Adipose tissue (tissue), 3 donors: ENCODE results near the gene AK5. TPM values are rescaled to one million over a fixed set of nuclear protein-coding genes. Genes with fewer than 3 reads are reported as not detected.
"Not testable (repeated sequence)": the region's sequence is repeated elsewhere in the genome, so short reads cannot be mapped to it uniquely, and the experiment has no call there.

Source experiments
- H3K27ac ChIP-seq: one replicate; pipeline ENCODE4 v1.5.1; 2013; ENCODE audit warnings: low read depth, low read length
- WGBS, 3 donors: extraction: QIAGEN DNeasy Blood & Tissue Kit; methylation state at CpG; one replicate each; pipeline ENCODE4 v1.1.7; 2013; 5-methylcytosine and 5-hydroxymethylcytosine counted together
- polyA plus RNA-seq, 3 donors: library from polyadenylated mRNA; stranded (reverse); fragments of 200-250 nt; gene quantifications; one replicate each; pipeline ENCODE4 v1.2.3, GENCODE V29; 2013
- donor health status: healthy with polysubstance abuse.
- donor health status: Bipolar disorder and iron deficiency.
- donor health status: healthy.

The AK5 gene
- polyA plus RNA-seq, 3 donors = 0.07 to 0.13 (median 0.11) TPM

DNA sequence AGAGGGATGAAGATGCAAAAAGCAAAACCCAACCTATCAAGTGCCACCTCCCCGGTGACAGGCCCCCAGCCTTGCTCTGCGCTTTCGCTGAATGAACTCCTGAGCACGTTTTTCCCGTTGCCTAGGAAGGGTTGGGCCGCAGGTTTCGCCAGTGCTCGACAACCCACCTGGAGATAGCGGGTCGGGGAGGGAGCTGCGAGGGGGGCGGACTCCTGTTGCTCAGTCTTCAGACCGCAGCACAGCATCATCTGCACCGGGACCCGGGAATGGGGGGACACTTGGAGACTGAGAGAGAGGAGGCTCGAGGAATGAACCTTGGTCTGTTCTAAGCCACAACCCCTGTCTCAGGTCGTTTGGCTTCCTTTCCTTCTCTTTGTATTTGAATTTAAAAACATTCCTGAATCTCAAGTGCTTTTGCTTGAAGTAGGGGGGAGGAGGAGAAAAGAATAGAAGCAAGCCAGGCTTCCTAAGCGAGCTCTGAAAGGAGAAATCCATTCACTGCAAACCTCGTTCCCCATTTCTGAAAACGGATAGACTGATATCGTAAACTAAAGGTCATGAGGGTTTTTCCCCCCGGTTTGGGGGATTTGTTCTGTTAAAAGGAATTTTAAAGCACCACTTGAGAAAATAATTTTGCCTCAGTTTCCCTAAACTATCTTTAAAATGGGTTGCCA, 1.2 kb downstream of the AK5 start:
- H3K27ac ChIP-seq = no peak overlapping the region
- WGBS, 3 donors = 5 to 6% (median 6%) methylated on average over 22 of the region's 22 CpGs

DNA sequence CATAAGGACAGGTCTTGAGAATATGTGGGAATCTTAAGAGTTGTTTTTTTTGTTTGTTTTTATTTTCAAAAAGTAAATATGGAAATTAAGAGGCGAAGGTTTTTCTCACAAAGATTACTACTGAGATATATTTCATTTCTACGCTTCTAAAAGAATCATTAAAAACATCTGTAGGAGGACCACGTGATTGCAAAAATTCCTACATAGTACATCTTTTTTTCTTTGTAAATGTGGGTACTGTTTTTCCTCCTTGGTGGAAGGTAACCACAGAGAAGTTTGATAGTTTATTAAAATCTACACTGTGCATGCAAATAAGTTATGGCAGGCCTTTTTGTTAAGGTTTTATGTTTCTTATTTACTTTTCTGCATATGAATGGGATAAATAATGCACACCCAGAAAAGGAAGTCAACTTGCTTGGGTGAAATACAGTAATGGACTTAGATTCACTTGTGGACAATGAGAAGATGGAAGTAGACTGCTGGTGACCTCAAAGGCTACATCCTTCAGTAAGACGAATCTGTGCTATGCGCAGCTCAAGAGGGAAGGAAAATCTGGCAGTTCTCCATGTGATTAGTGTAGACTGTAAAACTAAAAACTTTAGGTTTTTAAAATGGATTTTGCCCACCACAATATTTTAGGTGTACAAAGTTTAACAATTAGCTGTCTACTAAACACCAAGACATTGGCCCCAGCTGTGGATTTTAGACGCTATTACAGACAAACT, 2.0 kb downstream of the AK5 start:
- no peak overlapping the region for H3K27ac ChIP-seq
- 69 to 73% (median 70%) methylated on average over 6 of the region's 6 CpGs for WGBS, 3 donors

- WGBS, 3 donors = 72 to 80% (median 73%) methylated on average over 5 of the region's 5 CpGs
These were observed 5.7 kb downstream of the AK5 start for GRCh38 chr1:77287535-77287934.

DNA sequence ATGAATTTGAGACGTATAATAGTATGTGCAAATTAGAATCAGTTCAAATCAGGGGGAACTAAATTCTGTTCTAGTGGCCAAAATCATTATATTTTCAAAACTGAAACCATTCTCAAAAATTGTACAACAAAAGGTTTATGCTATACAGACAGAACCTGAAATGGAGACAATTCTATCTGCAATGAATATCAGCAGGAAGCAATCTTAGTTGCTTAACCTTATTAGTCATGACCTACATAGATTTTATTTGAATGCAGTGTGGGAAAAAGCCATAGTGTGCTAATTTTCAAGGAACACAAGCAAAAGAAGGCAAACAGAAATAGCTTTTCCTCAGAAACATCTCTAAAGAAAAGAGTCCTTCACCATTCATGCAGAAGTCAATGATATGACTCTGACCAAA, 6.5 kb downstream of the AK5 start:
- WGBS, 3 donors = 83 to 89% (median 84%) methylated on average over 1 of the region's 1 CpG
- no peak overlapping the region for H3K27ac ChIP-seq

More at GRCh38 chr1:77287535-77287934, 5.7 kb downstream of the AK5 start:
- no peak overlapping the region for H3K27ac ChIP-seq

GRCh38 chr1:77290576-77290975, 8.8 kb downstream of the AK5 start:
- no peak overlapping the region for H3K27ac ChIP-seq

DNA sequence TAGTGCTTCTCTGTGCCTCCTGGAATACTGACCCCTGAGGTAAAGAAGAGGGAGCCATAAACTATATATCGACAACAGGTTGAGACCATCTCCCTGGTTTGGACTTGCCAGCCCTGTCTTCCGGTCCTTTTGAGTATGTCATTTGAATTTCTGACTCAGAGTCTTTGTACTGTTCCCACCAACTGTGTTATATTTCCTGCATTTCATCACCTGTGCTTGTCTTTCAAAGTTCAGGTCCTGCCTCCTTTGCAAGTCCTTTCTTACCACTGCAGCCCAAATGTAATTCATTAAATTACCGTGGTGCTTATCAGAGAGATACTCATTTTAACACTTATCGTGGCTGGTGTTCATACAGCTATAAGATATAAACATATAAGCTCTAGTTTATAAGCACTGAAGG, 10.7 kb downstream of the AK5 start:
- 79 to 86% (median 83%) methylated on average over 4 of the region's 4 CpGs for WGBS, 3 donors
- H3K27ac ChIP-seq = no peak overlapping the region

GRCh38 chr1:77300566-77300965, 18.7 kb downstream of the AK5 start:
- H3K27ac ChIP-seq = no peak overlapping the region
- WGBS, 3 donors = 88 to 100% (median 95%) methylated on average over 1 of the region's 1 CpG

DNA sequence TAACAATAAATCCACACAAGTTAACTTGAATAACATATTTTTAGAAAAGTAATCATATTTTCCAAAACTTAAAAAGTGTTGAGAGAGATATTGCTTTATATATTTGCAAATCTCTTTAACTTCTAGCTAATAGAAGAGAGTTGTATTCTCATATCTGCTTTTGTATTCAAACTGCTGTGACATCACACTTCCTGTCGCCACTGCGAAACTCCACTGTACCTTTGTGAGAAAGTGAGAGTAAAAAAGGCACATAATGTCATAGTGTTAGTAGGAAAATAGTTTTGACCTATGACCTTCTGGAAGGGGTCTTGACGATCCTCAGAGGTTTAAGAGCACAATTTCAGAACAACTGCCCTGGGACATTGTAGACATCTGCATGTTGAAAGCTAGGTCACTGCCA, 21.6 kb downstream of the AK5 start:
- WGBS, 3 donors = 52 to 69% (median 55%) methylated on average over 3 of the region's 3 CpGs

DNA sequence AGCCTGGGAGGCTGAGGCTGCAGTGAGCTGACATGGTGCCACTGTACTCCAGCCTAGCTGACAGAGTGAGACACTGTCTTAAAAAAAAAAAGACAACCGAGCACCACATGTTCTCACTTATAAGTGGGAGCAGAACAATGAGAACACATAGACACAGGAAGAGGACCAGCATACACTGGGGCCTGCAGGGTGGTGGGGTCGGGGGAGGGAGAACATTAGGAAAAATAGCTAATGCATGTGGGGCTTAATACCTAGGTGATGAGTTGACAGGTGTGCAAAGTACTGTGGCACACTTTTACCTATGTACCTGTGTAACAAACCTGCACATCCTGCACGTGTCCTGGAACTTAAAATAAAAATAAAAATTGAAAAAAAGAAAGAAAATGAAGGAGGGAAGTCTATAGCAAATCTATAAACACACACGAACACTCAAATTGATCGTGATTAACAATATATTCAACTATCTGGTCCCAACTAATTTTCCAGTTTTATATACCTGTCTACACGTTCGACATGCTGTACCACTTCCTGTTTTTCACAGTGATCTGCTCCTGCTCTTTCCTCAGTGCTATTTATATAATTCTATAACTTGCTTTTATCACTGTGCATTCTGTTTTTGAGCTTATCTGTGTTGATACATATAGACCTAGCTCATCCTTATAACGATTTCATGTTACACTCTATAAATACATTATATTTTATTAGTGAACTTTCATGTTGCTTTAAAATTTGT, 27.2 kb downstream of the AK5 start:
- WGBS, 3 donors = 44 to 46% (median 46%) methylated on average over 8 of the region's 8 CpGs
- H3K27ac ChIP-seq = no peak overlapping the region

More for the DNA sequence above, 21.6 kb downstream of the AK5 start:
- no peak overlapping the region for H3K27ac ChIP-seq

GRCh38 chr1:77310924-77311323, 29.1 kb downstream of the AK5 start:
- 70 to 77% (median 71%) methylated on average over 3 of the region's 3 CpGs for WGBS, 3 donors
- no peak overlapping the region for H3K27ac ChIP-seq

DNA sequence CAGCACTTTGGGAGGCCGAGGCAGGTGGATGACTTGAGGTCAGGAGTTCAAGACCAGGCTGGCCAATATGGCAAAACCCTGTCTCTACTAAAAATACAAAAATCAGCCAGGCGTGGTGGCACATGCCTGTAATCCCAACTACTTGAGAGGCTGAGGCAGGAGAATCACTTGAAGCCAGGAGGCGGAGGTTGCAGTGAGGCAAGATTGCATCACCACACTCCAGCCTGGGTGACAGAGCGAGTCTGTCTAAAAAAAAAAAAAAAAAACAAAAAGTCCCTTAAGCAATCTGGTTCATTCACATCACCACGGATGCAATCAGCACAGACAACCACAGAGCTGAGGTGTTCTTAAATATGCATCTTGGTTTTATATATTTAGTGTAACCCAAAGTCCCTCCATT, 30.5 kb downstream of the AK5 start:
- 70 to 75% (median 74%) methylated on average over 5 of the region's 5 CpGs for WGBS, 3 donors
- not testable (repeated sequence) for H3K27ac ChIP-seq

- no peak overlapping the region for H3K27ac ChIP-seq
- 61 to 71% (median 63%) methylated on average over 8 of the region's 8 CpGs for WGBS, 3 donors
These were observed 31.7 kb downstream of the AK5 start for GRCh38 chr1:77313491-77313890.

GRCh38 chr1:77316006-77316405, 34.2 kb downstream of the AK5 start:
- no peak overlapping the region for H3K27ac ChIP-seq
- WGBS, 3 donors = 80 to 85% (median 83%) methylated on average over 1 of the region's 1 CpG

DNA sequence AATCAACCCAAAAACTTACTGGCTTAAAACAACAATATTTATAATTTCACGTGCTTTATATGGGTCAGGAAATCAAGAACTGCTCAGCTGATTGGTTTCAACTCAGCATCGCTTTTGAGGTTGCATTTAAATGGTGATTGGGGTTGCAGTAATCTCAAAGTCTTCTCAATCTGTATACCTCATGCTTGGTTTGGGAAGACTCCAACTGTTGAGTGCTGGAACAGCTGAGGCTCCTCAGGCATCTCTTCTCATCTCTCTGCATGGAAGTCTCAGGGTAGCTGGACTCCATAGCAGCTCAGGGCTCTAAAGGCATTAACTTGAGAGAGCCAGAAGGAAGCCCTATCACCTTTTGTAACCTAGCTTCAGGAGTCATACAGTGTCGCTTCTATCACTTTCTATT, 35.1 kb downstream of the AK5 start:
- 59 to 90% (median 72%) methylated on average over 3 of the region's 3 CpGs for WGBS, 3 donors
- H3K27ac ChIP-seq = no peak overlapping the region

DNA sequence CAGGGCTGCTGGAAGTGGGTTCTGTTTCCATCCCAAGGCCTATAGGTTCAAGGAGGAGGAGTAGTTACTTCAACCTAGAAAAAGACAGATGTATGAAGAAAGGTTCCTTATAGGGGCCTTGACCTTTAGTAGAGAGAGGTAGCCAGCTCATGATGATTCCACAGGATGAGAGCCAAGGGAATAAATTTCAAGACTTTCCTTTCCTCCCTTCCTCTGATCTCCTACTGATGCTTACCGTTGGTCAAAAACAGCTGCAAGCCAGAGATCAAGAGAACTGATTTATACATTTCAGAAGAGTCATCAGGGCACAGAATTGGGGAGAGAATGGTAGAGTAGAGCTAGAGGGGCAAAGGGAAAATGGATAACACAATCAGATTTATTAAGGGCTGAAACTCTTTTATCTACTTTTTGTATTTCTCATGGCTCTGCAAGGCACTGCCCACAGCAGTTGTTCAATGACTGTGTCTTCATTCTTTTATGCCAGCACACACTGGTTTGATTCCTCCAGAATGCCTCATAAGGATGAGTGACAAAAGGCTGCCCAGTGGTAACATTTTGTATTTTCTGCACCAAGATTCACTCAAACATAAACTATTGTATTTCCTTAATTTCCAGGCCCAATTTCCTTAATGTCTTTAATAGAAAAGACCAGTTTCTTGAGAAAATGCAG, 37.4 kb downstream of the AK5 start:
- no peak overlapping the region for H3K27ac ChIP-seq

DNA sequence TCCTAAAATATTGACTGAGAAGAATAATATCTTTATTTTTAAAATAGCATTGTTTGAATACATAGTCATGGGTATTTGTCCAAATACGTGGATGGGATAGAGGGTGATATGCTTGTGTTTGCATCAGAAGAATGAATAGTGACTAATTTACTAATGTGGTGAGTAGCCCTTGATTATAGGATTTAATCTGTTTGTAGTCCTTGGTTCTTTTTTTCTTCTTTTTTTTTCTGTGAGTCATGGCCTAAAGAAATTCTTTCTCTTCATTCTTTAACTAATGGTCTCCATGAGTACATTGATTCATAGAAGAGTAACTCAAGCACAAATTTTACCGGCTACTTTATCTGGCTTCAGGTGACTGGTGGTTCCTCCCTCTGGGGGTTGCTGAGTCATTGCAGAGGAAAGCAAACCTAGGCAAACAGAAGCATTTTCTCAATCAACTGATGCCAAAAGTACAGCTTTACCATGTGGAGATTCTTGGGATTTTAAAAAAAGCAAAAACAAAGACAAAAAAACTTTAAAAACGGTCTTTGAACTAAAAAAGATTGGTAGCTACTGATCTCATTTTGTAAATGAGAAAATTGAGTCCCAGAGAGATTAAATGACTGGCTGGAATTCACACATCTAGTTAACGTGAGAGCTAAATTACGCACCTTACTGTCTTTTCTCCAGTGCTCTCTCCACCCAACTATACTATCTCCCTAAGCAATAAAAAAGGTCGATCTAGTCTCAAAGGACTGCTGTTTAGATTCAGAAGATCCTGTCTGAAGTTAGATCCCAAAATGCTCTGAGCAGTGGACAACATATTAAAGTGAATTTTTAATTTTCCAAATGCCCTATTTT, 40.5 kb downstream of the AK5 start:
- H3K27ac ChIP-seq = no peak overlapping the region
- 45 to 65% (median 60%) methylated on average over 6 of the region's 6 CpGs for WGBS, 3 donors

More for the DNA sequence above, 37.4 kb downstream of the AK5 start:
- WGBS, 3 donors = 50 to 62% (median 50%) methylated on average over 1 of the region's 1 CpG

- H3K27ac ChIP-seq = no peak overlapping the region
- WGBS, 3 donors = 78 to 94% (median 89%) methylated on average over 2 of the region's 2 CpGs
These were observed 51.7 kb downstream of the AK5 start for GRCh38 chr1:77333501-77333900.

DNA sequence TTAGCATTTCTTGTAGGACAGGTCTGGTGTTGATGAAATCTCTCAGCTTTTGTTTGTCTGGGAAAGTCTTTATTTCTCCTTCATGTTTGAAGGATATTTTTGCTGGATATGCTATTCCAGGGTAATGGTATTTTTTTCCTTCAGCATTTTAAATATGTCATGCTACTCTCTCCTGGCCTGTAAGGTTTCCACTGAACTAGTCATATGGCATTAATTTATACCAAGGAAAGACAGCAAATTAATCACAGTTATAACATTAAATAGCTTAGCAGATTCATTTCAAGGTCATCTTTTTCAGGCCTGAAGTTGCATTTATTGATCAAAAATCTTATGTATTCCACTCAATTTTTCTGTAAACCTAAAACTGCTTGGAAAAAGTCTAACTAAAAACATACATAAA, 54.9 kb downstream of the AK5 start:
- H3K27ac ChIP-seq = no peak overlapping the region
